CD14-positive monocyte (primary cell): ENCODE measurements around the gene CCL8. TPM values are rescaled to one million over a fixed set of nuclear protein-coding genes. Genes with fewer than 3 reads are reported as not detected.
A peak's percentile ranks its signal among the peaks of the same experiment; 100 is the strongest.

Experiments used
- DNase-seq, 3 donors: peaks; one replicate each; pipeline ENCODE4 v3.0.0-alpha.2; 2011 to 2022
- H2AFZ ChIP-seq: 2 replicates; pipeline ENCODE4 v1.6.0; 2012; ENCODE audit warnings: mild to moderate bottlenecking, low read depth, low read length, inconsistent platforms; ENCODE audit not compliant: insufficient read depth, poor library complexity, severe bottlenecking
- H3K27ac ChIP-seq, 2 donors: 1 replicate in 1 of 2; 2 replicates in 1 of 2; pipeline ENCODE4 v1.5.1; 2012 to 2013; ENCODE audit warnings: low read length in 2 of 2, control low read depth in 1 of 2, inconsistent platforms in 1 of 2, low read depth in 1 of 2, mild to moderate bottlenecking in 1 of 2
- H3K27me3 ChIP-seq, 2 donors: one replicate each; pipeline versions ENCODE4 v1.6.0 to v1.6.1; 2011 to 2013; ENCODE audit warnings: low read length in 2 of 2; ENCODE audit not compliant: control insufficient read depth in 2 of 2, insufficient read depth in 2 of 2
- H3K36me3 ChIP-seq, 2 donors: replicated peaks in 1 of 2; 1 replicate in 1 of 2; 2 replicates in 1 of 2; pipeline versions ENCODE4 v1.5.1 to v1.6.1; 2012 to 2013; ENCODE audit warnings: low read length in 2 of 2, control low read depth in 1 of 2, inconsistent platforms in 1 of 2, mild to moderate bottlenecking in 1 of 2; ENCODE audit not compliant: insufficient read depth in 2 of 2, control insufficient read depth in 1 of 2
- H3K4me1 ChIP-seq, 2 donors: 1 replicate in 1 of 2; 2 replicates in 1 of 2; pipeline versions ENCODE4 v1.5.1 to v1.6.1; 2012 to 2013; ENCODE audit warnings: low read length in 2 of 2, control low read depth in 1 of 2, inconsistent platforms in 1 of 2, mild to moderate bottlenecking in 1 of 2, moderate library complexity in 1 of 2; ENCODE audit not compliant: insufficient read depth in 2 of 2, control insufficient read depth in 1 of 2
- H3K4me2 ChIP-seq: replicated peaks from 2 replicates; pipeline ENCODE3; 2012; ENCODE audit warnings: low read length, moderate library complexity, mild to moderate bottlenecking; ENCODE audit not compliant: poor library complexity, severe bottlenecking; ENCODE audit errors: extremely low read depth
- H3K4me3 ChIP-seq, 3 experiments: fragments of 200-600 bp in 1 of 3; sonication (generic) in 1 of 3; replicated peaks in 1 of 3; 1 replicate in 2 of 3; 2 replicates in 1 of 3; pipeline ENCODE4 v1.5.1; 2011 to 2013; ENCODE audit warnings: low read length in 3 of 3, mild to moderate bottlenecking in 3 of 3, control low read depth in 2 of 3, low read depth in 2 of 3, inconsistent platforms in 1 of 3, moderate library complexity in 1 of 3
- H3K79me2 ChIP-seq: 2 replicates; pipeline ENCODE4 v1.6.0; 2012; ENCODE audit warnings: mild to moderate bottlenecking, control low read depth, inconsistent platforms, low read length, moderate library complexity; ENCODE audit not compliant: insufficient read depth
- H3K9ac ChIP-seq: 2 replicates; pipeline ENCODE4 v1.6.0; 2017; ENCODE audit warnings: low read length, mild to moderate bottlenecking; ENCODE audit not compliant: insufficient read depth, poor library complexity, severe bottlenecking
- H3K9me3 ChIP-seq, 2 donors: replicated peaks in 1 of 2; 1 replicate in 1 of 2; 2 replicates in 1 of 2; pipeline versions ENCODE4 v1.5.1 to v1.6.1; 2012 to 2013; ENCODE audit warnings: low read length in 2 of 2, control low read depth in 1 of 2; ENCODE audit not compliant: control insufficient read depth in 1 of 2, insufficient read depth in 1 of 2
- H4K20me1 ChIP-seq: 2 replicates; pipeline ENCODE4 v1.6.0; 2012; ENCODE audit warnings: mild to moderate bottlenecking, low read length, control low read depth, moderate library complexity; ENCODE audit not compliant: insufficient read depth
- H3K27ac Mint-ChIP-seq, 7 donors: one replicate each; pipeline ENCODE4 v1.8.0; 2020; ENCODE audit warnings: mild to moderate bottlenecking in 7 of 7, mixed read lengths in 7 of 7, moderate library complexity in 6 of 7, inconsistent platforms in 2 of 7
- H3K27me3 Mint-ChIP-seq, 3 donors: one replicate each; pipeline ENCODE4 v1.8.0; 2021 to 2022; ENCODE audit warnings: low read depth in 3 of 3, mild to moderate bottlenecking in 3 of 3, mixed read lengths in 3 of 3, moderate library complexity in 3 of 3, inconsistent platforms in 1 of 3
- H3K36me3 Mint-ChIP-seq, 2 donors: one replicate each; pipeline ENCODE4 v1.8.0; 2020; ENCODE audit warnings: mixed read lengths in 2 of 2, inconsistent platforms in 1 of 2, mild to moderate bottlenecking in 1 of 2
- H3K4me1 Mint-ChIP-seq: one replicate; pipeline ENCODE4 v1.8.0; 2020; ENCODE audit warnings: mild to moderate bottlenecking, mixed read lengths
- H3K4me3 Mint-ChIP-seq, 2 donors: one replicate each; pipeline ENCODE4 v1.8.0; 2020; ENCODE audit warnings: mild to moderate bottlenecking in 2 of 2, mixed read lengths in 2 of 2, moderate library complexity in 1 of 2
- H3K9me3 Mint-ChIP-seq, 7 donors: one replicate each; pipeline ENCODE4 v1.8.0; 2020 to 2022; ENCODE audit warnings: mixed read lengths in 7 of 7, mild to moderate bottlenecking in 6 of 7, moderate library complexity in 6 of 7, inconsistent platforms in 2 of 7
- WGBS: methylation state at CpG from one replicate; pipeline ENCODE4 v1.1.5; 2013; ENCODE audit warnings: missing lambda C conversion rate; ENCODE audit not compliant: insufficient coverage; 5-methylcytosine and 5-hydroxymethylcytosine counted together
- intact Hi-C, 2 donors: fragments of 100-400 bp; cut with micrococcal nuclease; formaldehyde crosslinking; loops; one replicate each; pipeline versions ENCODE4 v1.15.0 to v1.15.1; 2023
- polyA plus RNA-seq, 3 donors: library from polyadenylated mRNA; depleted of rRNA in 1 of 3; unstranded in 2 of 3; stranded (reverse) in 1 of 3; fragments of 300-500 nt in 2 of 3; fragments of >200 nt in 1 of 3; fragmentation: Illumina TruSeq in 2 of 3; gene quantifications; 1 replicate in 2 of 3; 2 replicates in 1 of 3; pipeline ENCODE4 v1.2.3, GENCODE V29; 2012 to 2021
- TF ChIP-seq, protein P1 (sequence below): fragments of 200-600 bp; IDR thresholded peaks from one replicate; pipeline ENCODE4 v1.8.0; 2022; ENCODE audit warnings: antibody characterized with exemption, mild to moderate bottlenecking

Gene CCL8
- polyA plus RNA-seq, 3 donors, result 0.17 to 1.3 (median 0.98) TPM

DNA sequence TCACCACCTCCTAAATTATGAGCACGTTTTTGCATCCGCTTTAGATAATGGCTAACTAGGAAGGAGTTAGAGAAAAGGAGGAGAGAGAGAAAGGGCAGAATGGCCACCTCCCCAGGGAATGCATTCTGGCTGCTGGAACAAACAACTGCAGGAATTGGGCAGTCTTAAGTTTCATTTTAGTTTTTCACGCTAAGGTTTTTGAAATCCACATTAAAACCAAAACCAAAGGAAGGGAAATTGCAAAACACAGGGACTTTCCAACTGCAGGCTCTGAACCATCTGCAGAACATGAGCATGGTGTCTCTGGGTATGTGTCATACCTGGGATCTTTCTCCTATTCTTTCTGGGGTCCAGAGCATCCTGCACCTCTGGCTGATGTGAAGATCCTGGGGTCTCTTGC lies 12.1 kb upstream of the CCL8 start:
- Histone ChIP-seq H4K20me1 (no peaks in the 10 kb centered on the region), H2AFZ (no peak overlapping the region), H3K27me3 (no peaks in the 10 kb centered on the region), H3K9me3 (no peaks in the 10 kb centered on the region), H3K4me3 (peak overlapping the region in 1 of 3 experiments; percentile 34), H3K36me3 (no peaks in the 10 kb centered on the region), H3K4me1 (peaks cover 46 to 51% of the 10 kb centered on the region in 2 donors), H3K9ac (peak overlapping the region; percentile 11), H3K4me2 (peak overlapping the region; percentile 42), H3K79me2 (no peaks in the 10 kb centered on the region), H3K27ac (peak overlapping the region in 1 of 2 donors; percentile 77)
- Mint-ChIP-seq H3K4me3 (peak overlapping the region; percentile 6 to 68), H3K27me3 (no peaks in the 10 kb centered on the region), H3K36me3 (no peaks in the 10 kb centered on the region), H3K27ac (peak overlapping the region; percentile 80 to 94 (median 90)), H3K4me1 (peaks cover 54% of the 10 kb centered on the region), H3K9me3 (no peaks in the 10 kb centered on the region)
- no CpG with 5 or more reads among the region's 3 CpGs for WGBS
- TF ChIP-seq, protein P1, sequence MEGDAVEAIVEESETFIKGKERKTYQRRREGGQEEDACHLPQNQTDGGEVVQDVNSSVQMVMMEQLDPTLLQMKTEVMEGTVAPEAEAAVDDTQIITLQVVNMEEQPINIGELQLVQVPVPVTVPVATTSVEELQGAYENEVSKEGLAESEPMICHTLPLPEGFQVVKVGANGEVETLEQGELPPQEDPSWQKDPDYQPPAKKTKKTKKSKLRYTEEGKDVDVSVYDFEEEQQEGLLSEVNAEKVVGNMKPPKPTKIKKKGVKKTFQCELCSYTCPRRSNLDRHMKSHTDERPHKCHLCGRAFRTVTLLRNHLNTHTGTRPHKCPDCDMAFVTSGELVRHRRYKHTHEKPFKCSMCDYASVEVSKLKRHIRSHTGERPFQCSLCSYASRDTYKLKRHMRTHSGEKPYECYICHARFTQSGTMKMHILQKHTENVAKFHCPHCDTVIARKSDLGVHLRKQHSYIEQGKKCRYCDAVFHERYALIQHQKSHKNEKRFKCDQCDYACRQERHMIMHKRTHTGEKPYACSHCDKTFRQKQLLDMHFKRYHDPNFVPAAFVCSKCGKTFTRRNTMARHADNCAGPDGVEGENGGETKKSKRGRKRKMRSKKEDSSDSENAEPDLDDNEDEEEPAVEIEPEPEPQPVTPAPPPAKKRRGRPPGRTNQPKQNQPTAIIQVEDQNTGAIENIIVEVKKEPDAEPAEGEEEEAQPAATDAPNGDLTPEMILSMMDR, result no peak
- DNase-seq, result peak; percentile 66 to 94 (median 76)
- intact Hi-C loops, result loop anchor here in 1 of 2 donors (2.0 to 10.0 kb wide), 3 partner anchors 54 to 65 kb away; partner anchors contain the start of gene CCL1

DNA sequence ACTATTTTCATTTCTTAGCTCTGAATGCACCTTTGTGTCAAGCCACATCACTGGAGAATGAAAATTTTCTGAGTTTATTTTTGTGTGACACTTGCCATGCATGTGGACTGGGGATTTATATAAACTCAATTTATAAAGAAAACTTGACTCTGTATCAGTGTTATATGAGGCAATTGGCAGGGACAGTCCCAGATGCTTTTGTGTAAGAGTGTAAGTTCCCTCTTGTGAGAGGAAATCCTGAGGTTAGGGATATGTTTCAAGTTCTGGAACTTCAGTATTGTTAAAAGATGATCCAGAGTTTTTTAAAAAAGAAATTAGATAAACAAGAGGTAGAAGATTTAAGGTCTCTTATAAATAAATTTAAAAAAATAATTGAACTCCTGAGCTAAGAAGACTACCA lies 10.9 kb upstream of the CCL8 start:
- H3K79me2 ChIP-seq, result no peaks in the 10 kb centered on the region
- H3K4me2 ChIP-seq, result peak overlapping the region; percentile 29
- no peak overlapping the region for H3K9ac ChIP-seq
- no peaks in the 10 kb centered on the region for H3K27me3 Mint-ChIP-seq
- H3K36me3 ChIP-seq, result no peaks in the 10 kb centered on the region
- no peaks in the 10 kb centered on the region for H3K27me3 ChIP-seq
- no peak overlapping the region for H2AFZ ChIP-seq
- H3K4me3 ChIP-seq, result peak overlapping the region in 1 of 3 experiments; percentile 34
- H3K27ac ChIP-seq, result peak overlapping the region; percentile 33 to 77
- TF ChIP-seq, protein P1, result no peak
- no peaks in the 10 kb centered on the region for H3K36me3 Mint-ChIP-seq
- H4K20me1 ChIP-seq, result no peaks in the 10 kb centered on the region
- no peak overlapping the region for H3K4me3 Mint-ChIP-seq
- H3K9me3 Mint-ChIP-seq, result no peaks in the 10 kb centered on the region
- H3K9me3 ChIP-seq, result no peaks in the 10 kb centered on the region
- intact Hi-C loops, result loop anchor here in 1 of 2 donors (5.0 to 10.0 kb wide), 2 partner anchors 56 to 66 kb away; partner anchors contain the start of gene CCL1
- peaks cover 53% of the 10 kb centered on the region for H3K4me1 Mint-ChIP-seq
- DNase-seq, result peak; percentile 45 to 89 (median 64)
- H3K4me1 ChIP-seq, result peaks cover 42 to 46% of the 10 kb centered on the region in 2 donors
- peak overlapping the region; percentile 53 to 94 (median 90) for H3K27ac Mint-ChIP-seq
